ENCODE results near the gene COCH. TPM values are rescaled to one million over a fixed set of nuclear protein-coding genes. Genes with fewer than 3 reads are reported as not detected.

COCH gene
- total RNA-seq, 1 experiment from 2014 or later, result 1.4 TPM

- H3K36me3 ChIP-seq (ENCODE audit: low read depth), result no peaks in the 10 kb centered on the region
- no peak overlapping the region for H3K4me2 ChIP-seq
- no peaks in the 10 kb centered on the region for H3K79me2 ChIP-seq (ENCODE audit: low read depth)
- BruUV-seq (replicated peaks), result no TSS peak
- H3K9me3 ChIP-seq (ENCODE audit: insufficient read depth, low read depth), result no peaks in the 10 kb centered on the region
- no peak overlapping the region for H2AFZ ChIP-seq
- no peaks in the 10 kb centered on the region for H3K9me2 ChIP-seq (ENCODE audit: insufficient read depth)
- ChIA-PET POLR2A (ENCODE audit: unreplicated experiment) (no interaction called here), CTCF (no interaction called here)
- H4K20me1 ChIP-seq (ENCODE audit: insufficient read depth), result no peaks in the 10 kb centered on the region
- no peak overlapping the region for H3K4me3 ChIP-seq
- H3K27me3 ChIP-seq (ENCODE audit: insufficient read depth, low read depth), result no peaks in the 10 kb centered on the region
- H3K4me1 ChIP-seq (replicated peaks; ENCODE audit: insufficient read depth), result no peaks in the 10 kb centered on the region
- no peak overlapping the region for H3K27ac ChIP-seq
- TF ChIP-seq, protein P1, sequence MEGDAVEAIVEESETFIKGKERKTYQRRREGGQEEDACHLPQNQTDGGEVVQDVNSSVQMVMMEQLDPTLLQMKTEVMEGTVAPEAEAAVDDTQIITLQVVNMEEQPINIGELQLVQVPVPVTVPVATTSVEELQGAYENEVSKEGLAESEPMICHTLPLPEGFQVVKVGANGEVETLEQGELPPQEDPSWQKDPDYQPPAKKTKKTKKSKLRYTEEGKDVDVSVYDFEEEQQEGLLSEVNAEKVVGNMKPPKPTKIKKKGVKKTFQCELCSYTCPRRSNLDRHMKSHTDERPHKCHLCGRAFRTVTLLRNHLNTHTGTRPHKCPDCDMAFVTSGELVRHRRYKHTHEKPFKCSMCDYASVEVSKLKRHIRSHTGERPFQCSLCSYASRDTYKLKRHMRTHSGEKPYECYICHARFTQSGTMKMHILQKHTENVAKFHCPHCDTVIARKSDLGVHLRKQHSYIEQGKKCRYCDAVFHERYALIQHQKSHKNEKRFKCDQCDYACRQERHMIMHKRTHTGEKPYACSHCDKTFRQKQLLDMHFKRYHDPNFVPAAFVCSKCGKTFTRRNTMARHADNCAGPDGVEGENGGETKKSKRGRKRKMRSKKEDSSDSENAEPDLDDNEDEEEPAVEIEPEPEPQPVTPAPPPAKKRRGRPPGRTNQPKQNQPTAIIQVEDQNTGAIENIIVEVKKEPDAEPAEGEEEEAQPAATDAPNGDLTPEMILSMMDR (conservative IDR thresholded peaks at IDR 0.05), result no peak
- no peak for TF ChIP-seq EZH2 (IDR thresholded peaks at IDR 0.05; ENCODE audit: low read depth)
- no peaks in the 10 kb centered on the region for H3F3A ChIP-seq (ENCODE audit: insufficient read depth, low read depth)
- intact Hi-C loops (cut with micrococcal nuclease; ENCODE audit: unreplicated experiment), result no loop called here
- no peak for DNase-seq
Measured at GRCh38 chr14:30842431-30842830, 31.9 kb upstream of the COCH start.

GRCh38 chr14:30848449-30849240 is 25.7 kb upstream of the COCH start:
- no peak for DNase-seq
- intact Hi-C loops (cut with micrococcal nuclease; ENCODE audit: unreplicated experiment), result no loop called here
- Histone ChIP-seq H2AFZ (no peak overlapping the region), H3K79me2 (ENCODE audit: low read depth) (no peaks in the 10 kb centered on the region), H3F3A (ENCODE audit: insufficient read depth, low read depth) (no peaks in the 10 kb centered on the region), H3K4me3 (no peak overlapping the region), H3K9me2 (ENCODE audit: insufficient read depth) (no peaks in the 10 kb centered on the region), H3K36me3 (ENCODE audit: low read depth) (no peaks in the 10 kb centered on the region), H4K20me1 (ENCODE audit: insufficient read depth) (no peaks in the 10 kb centered on the region), H3K4me1 (replicated peaks; ENCODE audit: insufficient read depth) (no peaks in the 10 kb centered on the region), H3K9me3 (ENCODE audit: insufficient read depth, low read depth) (no peaks in the 10 kb centered on the region), H3K4me2 (no peak overlapping the region), H3K27me3 (ENCODE audit: insufficient read depth, low read depth) (no peaks in the 10 kb centered on the region), H3K27ac (no peak overlapping the region)
- BruUV-seq (replicated peaks), result no TSS peak
- ChIA-PET CTCF (no interaction called here), POLR2A (ENCODE audit: unreplicated experiment) (no interaction called here)
- TF ChIP-seq, protein P1 (conservative IDR thresholded peaks at IDR 0.05), result no peak
- no peak for TF ChIP-seq EZH2 (IDR thresholded peaks at IDR 0.05; ENCODE audit: low read depth)

- Histone ChIP-seq H3K4me2 (no peak overlapping the region), H4K20me1 (ENCODE audit: insufficient read depth) (no peaks in the 10 kb centered on the region), H3K4me3 (no peak overlapping the region), H3F3A (ENCODE audit: insufficient read depth, low read depth) (no peaks in the 10 kb centered on the region), H3K27me3 (ENCODE audit: insufficient read depth, low read depth) (no peaks in the 10 kb centered on the region), H3K36me3 (ENCODE audit: low read depth) (no peaks in the 10 kb centered on the region), H3K79me2 (ENCODE audit: low read depth) (no peaks in the 10 kb centered on the region), H3K27ac (no peak overlapping the region), H2AFZ (no peak overlapping the region), H3K9me2 (ENCODE audit: insufficient read depth) (no peaks in the 10 kb centered on the region), H3K4me1 (replicated peaks; ENCODE audit: insufficient read depth) (no peaks in the 10 kb centered on the region), H3K9me3 (ENCODE audit: insufficient read depth, low read depth) (no peaks in the 10 kb centered on the region)
- CTCF ChIA-PET, result no interaction called here
- TF ChIP-seq, protein P1 (conservative IDR thresholded peaks at IDR 0.05), result no peak
- intact Hi-C loops (cut with micrococcal nuclease; ENCODE audit: unreplicated experiment), result no loop called here
- BruUV-seq (replicated peaks), result no TSS peak
- POLR2A ChIA-PET (ENCODE audit: unreplicated experiment), result no interaction called here
- DNase-seq, result no peak
Measured at GRCh38 chr14:30849354-30849753, 25.0 kb upstream of the COCH start.
